GM21423 (cell line): ENCODE data around the gene TTYH2.
"Not testable (repeated sequence)": the region's sequence is repeated elsewhere in the genome, so short reads cannot be mapped to it uniquely, and the experiment has no call there.

Source experiments
- ATAC-seq: cut with Tn5 transposase; IDR thresholded peaks from one replicate; pipeline ENCODE4 v1.9.1; 2021; ENCODE audit warnings: mild to moderate bottlenecking, moderate library complexity; ENCODE audit not compliant: unreplicated experiment

Gene TTYH2

DNA sequence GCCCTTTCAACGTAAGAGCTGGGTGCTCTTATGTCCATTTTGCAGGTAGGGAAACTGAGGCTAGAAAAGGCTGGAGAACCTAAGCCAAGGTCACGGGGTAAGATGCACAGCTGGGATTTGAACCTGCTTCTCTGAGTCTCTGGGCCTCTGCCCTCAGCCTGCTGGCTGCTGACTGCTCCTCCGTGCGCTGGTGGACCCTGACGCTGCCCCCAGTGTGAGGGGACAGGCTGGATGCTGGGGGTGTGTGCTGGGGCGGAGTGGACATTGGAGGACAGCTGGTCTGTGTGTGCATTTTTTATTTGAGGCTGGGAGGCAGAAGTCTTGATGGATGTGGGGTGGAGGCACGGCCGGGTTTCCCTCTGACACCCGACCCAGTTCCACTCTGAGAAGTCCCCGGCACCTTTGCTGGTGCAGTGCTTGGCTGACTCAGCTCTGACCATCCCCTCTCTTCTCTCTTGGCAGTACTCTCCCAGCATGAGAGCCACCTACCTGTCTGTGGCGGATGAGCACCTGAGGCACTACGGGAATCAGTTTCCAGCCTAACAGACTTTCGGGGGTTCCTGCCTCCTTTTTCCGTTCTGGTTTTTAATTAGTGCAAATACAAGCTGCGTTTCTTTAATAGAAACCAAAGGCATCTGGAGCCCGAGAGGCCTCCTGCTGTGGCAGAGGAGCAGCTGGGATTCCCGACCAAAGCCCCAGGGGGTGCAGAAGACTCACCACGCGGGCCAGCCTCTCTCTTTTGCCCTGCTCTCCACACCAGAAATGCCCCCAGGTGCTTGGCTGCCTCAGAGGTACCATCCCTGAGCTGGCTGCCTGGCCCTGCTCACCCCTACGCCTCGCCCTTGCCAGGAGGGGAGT lies 46.5 kb downstream of the TTYH2 start:
- no peak for ATAC-seq

DNA sequence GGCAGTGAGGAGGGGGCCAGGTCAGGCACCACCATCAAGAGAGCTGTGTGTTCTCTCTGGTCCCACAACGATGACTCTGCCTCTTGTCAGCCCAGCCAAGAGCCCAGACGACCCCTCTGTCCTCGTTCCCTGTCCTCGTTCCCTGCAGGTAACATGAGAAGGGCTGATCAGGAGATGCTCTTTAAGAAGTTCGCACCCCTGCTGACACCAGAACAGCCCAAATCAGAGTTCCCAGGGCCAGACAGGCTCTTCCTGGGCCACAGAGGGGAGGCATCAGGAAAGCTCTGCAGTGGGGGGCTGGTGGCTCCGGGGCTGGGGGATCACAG lies 47.1 kb downstream of the TTYH2 start:
- ATAC-seq = no peak

DNA sequence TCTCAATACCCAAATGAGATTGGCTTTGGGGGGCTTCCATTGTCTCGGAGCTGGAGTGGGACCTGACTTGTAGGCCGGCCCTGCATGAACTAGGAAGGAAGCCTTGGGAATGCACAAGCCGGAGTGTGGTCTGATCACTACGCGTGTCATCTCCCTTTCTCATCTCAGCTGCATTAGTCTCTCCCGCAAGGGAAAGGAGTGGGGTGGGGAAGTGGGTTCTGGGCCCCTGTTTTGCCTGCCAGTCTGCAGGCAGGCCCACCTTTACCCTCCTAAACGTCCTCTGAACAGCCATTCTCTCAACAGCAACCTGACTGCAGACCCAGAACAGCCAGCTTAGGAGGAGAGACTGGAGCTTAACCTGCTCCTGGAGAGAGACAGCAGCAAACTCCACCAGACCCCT lies 49.2 kb downstream of the TTYH2 start:
- no peak for ATAC-seq

GRCh38 chr17:74267054-74267453 lies 53.7 kb downstream of the TTYH2 start:
- not testable (repeated sequence) for ATAC-seq

- ATAC-seq = no peak
These were observed 54.2 kb downstream of the TTYH2 start for GRCh38 chr17:74267579-74267978.

DNA sequence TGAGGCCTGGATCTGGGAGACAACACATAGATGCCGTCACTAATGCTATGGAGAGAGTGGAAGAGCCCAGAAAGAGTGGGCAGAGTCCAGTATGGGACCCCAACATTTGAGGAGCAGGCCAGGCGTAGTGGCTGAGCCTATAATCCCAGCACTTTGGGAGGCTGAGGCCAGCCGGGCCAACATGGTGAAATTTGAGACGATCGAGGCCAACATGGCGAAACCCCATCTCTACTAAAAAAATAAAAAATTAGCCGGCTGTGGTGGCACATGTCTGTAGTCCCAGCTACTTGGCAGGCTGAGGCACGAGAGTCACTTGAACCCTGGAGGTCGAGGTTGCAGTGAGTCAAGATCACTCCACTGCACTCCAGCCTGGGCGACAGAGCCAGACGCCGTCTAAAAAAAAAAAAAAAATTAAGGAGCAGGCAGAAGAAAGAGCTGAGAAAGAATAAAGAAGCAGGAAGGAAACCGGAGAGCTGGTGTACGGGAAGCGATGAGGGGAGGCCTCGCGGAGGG lies 54.7 kb downstream of the TTYH2 start:
- ATAC-seq = no peak

DNA sequence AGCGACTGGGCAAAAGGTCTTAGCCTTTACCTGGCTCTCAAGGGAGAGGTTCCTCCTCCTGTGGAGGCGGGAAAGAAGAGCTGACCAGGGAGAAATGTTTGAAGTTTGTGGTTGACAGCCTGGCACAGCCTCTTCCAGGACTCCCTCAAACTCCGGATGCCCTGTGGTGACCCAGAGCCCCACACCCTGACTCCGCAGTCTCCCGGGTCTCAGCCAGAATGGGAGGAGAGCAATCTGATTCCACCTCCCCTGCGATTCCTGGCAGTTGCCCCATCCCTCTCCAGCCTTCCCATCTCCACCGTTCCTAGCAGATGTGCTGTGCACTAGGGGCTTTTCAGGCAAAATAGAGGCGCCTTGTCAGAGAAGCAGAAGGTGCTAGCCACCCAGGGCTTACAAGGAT lies 55.2 kb downstream of the TTYH2 start:
- ATAC-seq = no peak

GRCh38 chr17:74270333-74270732 lies 57.0 kb downstream of the TTYH2 start:
- no peak for ATAC-seq

DNA sequence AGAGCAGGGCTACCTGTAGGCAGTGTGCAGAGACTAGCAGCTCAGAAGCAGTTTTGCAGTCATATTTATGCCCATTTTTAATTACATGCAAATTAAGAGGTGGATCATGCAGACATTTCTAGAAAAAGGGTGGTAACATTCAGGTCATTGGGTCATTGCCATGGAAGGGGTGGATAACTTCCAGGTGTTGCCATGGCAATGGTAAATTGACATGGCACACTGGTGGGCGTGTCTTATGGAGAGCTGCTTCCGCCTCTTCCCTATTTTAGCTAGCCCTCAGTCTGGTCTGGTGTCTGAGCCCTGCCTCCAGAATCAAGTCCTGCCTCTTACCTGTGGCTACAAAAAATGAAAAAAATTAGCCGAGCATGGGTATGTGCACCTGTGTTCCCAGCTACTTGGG lies 57.9 kb downstream of the TTYH2 start:
- ATAC-seq = no peak

DNA sequence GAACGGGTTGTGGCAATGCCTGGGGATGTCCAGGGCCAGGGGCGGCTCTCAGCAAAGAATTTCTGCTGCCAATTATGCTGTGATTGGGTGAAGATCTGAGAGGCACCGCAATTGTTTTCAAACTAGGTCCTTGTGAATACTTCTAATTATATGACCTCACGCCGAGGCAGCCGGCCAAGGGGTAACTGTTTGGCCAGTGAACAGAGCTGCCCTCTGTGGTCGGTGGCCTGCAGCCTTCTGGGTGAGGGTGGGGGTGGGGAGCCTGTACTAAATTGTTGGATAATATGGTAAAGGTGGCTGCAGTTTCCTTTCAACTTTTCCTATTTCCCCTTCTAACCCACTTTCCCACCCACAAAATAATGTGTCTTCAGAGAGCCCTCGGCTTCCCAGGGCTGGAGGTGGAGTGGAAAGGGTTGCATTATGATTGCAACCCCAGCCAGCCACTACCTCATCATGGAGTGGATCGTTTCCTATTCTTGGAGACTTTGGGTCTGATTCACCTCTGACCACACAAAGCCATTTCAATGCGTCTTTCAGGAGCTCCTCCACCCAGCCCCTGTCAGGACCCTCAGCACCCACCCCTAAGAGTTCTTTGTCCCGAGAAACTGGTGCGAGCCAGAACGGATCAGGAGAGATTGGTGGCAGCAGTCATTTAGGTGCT lies 58.7 kb downstream of the TTYH2 start:
- ATAC-seq = no peak

GRCh38 chr17:74272731-74273201 lies 59.4 kb downstream of the TTYH2 start:
- no peak for ATAC-seq

DNA sequence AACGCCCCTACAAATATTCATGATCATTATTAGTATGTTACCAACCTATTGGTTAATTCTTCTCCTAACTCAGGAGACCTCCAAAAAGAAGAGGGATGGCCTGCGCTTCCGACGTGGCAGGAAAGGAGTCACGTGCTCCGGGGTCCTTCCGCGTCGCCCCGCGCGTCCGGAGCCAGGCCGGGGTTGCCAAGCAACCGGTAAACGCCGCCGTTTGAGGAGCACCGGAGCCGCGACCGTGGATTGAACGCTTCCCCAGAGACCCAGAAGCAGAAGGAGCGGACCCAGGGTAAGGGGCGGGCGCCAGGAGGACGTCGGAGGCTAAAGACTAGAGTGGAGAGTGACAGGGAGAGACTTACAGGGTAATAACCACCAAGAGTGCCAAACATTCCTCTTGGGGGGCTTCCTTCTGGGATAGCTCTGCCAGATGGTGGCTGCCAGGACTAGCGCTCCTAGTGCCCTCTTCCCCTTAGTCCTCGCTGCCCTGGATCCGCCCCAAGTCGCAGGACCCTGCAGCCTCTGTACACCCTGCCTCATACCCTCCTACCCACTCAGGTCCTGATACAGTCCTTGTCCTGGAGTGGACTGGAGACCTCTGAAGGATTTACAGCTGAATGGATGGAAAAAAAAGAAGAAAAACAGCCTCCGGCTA lies 60.8 kb downstream of the TTYH2 start, which contains the start of gene DNAI2:
DNAI2 (plus strand) TSS at position 175 of the 649 bp plus-strand sequence. CDS start 7,584 bp downstream, outside the sequence.
- ATAC-seq = no peak

- no peak for ATAC-seq
These were observed 61.5 kb downstream of the TTYH2 start for GRCh38 chr17:74274709-74275340.

GRCh38 chr17:74276051-74276476 lies 62.7 kb downstream of the TTYH2 start:
- no peak for ATAC-seq

DNA sequence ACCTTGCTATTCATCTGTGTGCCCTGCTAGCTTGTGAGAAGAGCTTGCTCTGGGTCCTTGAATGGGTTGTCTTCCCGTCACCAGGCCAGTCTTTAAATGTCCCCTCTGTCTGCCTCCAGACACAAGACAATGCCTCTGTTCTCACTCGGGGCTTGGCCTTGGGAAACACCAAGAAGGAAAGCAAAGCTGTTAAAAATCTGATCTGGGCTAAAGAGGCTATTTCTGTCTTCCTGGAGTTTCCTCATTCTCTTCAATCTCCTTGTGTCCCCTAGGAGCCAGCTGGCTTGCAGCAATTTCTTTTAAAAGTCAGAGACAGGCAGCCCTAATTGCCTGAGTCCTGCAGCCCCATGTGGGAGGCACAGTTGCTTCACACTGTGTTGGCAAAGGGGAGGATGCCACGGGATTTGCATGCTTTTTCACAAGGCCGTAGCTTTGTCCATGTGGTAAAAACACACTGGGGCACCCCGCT lies 63.2 kb downstream of the TTYH2 start:
- no peak for ATAC-seq

DNA sequence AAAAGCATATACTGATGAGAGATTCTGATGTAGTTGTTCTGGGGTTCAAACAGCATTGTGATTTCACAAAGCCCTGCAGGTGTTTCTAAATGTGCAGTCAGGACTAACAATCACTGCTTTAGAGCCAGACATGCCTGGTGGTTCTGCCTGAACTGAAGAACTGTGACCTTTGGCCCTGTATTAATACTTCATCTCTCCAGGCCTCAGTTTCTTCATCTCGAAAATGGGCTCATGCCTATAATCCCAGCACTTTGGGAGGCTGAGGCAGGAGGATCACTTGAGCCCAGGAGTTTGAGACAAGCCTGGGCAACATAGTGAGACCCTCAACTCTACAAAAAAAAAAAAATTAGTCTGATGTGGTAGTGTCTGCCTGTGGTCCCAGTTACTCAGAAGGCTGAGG lies 64.6 kb downstream of the TTYH2 start:
- no peak for ATAC-seq

DNA sequence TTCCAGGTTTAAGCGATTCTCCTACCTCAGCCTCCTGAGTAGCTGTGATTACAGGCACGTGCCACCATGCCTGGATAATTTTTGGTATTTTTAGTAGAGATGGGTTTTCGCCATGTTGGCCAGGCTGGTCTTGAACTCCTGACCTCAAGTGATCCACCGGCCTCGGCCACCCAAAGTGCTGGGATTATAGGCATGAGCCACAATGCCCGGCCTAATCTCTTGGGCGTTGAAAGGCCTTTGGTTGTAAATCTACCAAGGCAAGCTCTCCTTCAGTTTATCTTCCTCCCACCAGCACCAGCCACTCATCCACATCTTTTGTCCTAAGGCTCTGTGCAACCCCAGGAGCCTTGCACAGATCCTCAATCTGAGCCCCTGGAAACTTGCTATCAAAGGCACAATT lies 66.2 kb downstream of the TTYH2 start:
- not testable (repeated sequence) for ATAC-seq

GRCh38 chr17:74280093-74280513 lies 66.7 kb downstream of the TTYH2 start:
- peak; percentile 62 for ATAC-seq

DNA sequence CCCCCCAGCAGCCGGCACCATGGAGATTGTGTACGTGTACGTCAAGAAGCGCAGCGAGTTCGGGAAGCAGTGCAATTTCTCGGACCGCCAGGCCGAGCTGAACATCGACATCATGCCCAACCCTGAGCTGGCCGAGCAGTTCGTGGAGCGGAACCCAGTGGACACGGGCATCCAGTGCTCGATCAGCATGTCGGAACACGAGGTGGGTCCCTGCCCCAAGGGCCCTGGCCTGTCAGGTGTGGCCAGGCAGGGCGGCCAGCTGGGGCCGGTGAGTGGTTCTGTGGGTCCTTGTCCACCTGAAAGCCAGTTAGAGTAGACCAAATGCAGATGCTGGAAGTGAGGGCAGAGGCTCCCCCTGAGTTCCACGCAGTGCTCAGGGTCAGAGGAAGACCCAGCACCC lies 68.4 kb downstream of the TTYH2 start:
- ATAC-seq = no peak

GRCh38 chr17:74282274-74282586 lies 68.9 kb downstream of the TTYH2 start:
- not testable (repeated sequence) for ATAC-seq
